Urinary bladder (tissue), 4 donors: Measurements from ENCODE around the gene BTBD2. TPM values are rescaled to one million over a fixed set of nuclear protein-coding genes. Genes with fewer than 3 reads are reported as not detected.
A peak's percentile ranks its signal among the peaks of the same experiment; 100 is the strongest.
"Not testable (repeated sequence)": the region's sequence is repeated elsewhere in the genome, so short reads cannot be mapped to it uniquely, and the experiment has no call there.

Experiments used
- DNase-seq: peaks from one replicate; pipeline ENCODE4 v3.0.0-alpha.2; 2015; ENCODE audit errors: extremely low spot score
- H3K27ac ChIP-seq: one replicate; pipeline ENCODE4 v1.5.1; 2013; ENCODE audit warnings: low read depth, mild to moderate bottlenecking, moderate library complexity
- H3K36me3 ChIP-seq: one replicate; pipeline ENCODE4 v1.6.1; 2013; ENCODE audit warnings: mild to moderate bottlenecking, moderate library complexity; ENCODE audit not compliant: insufficient read depth
- H3K4me1 ChIP-seq: one replicate; pipeline ENCODE4 v1.6.1; 2013; ENCODE audit warnings: mild to moderate bottlenecking, moderate library complexity; ENCODE audit not compliant: insufficient read depth
- H3K4me3 ChIP-seq: one replicate; pipeline ENCODE4 v1.5.1; 2013; ENCODE audit warnings: low read depth, low read length
- WGBS: extraction: QIAGEN DNeasy Blood & Tissue Kit; methylation state at CpG from one replicate; pipeline ENCODE4 v1.1.7; 2013; 5-methylcytosine and 5-hydroxymethylcytosine counted together
- polyA plus RNA-seq: library from polyadenylated mRNA; stranded (reverse); fragments of 200-250 nt; gene quantifications from one replicate; pipeline ENCODE4 v1.2.3, GENCODE V29; 2013
- total RNA-seq: library from RNA; depleted of rRNA; stranded (reverse); fragments of >200 nt; gene quantifications from one replicate; pipeline ENCODE4 v1.2.3, GENCODE V29; 2014
- donor health status: healthy with polysubstance abuse.
- donor health status: healthy.

The BTBD2 gene
- total and polyA plus RNA-seq, 2 donors = 38.0 to 83.0 TPM

GRCh38 chr19:2039089-2039958 lies 23.8 kb upstream of the BTBD2 start:
- Histone ChIP-seq H3K36me3 (peaks cover 6% of the 10 kb centered on the region), H3K4me3 (no peak overlapping the region), H3K4me1 (peaks cover 2% of the 10 kb centered on the region), H3K27ac (peak overlapping the region; percentile 45)
- 84% methylated on average over 30 of the region's 30 CpGs for WGBS
- DNase-seq = no peak

GRCh38 chr19:2038284-2039088 lies 23.0 kb upstream of the BTBD2 start:
- H3K4me1 ChIP-seq = peaks cover 2% of the 10 kb centered on the region
- peaks cover 6% of the 10 kb centered on the region for H3K36me3 ChIP-seq
- DNase-seq = no peak
- no peak overlapping the region for H3K27ac ChIP-seq
- WGBS = 90% methylated on average over 44 of the region's 44 CpGs
- H3K4me3 ChIP-seq = no peak overlapping the region

GRCh38 chr19:2037651-2038255 lies 22.2 kb upstream of the BTBD2 start:
- H3K4me3 ChIP-seq = no peak overlapping the region
- no peak for DNase-seq
- peaks cover 6% of the 10 kb centered on the region for H3K36me3 ChIP-seq
- 72% methylated on average over 24 of the region's 24 CpGs for WGBS
- no peak overlapping the region for H3K27ac ChIP-seq
- H3K4me1 ChIP-seq = peaks cover 2% of the 10 kb centered on the region

GRCh38 chr19:2036424-2036823 lies 20.9 kb upstream of the BTBD2 start:
- DNase-seq = no peak
- peaks cover 3% of the 10 kb centered on the region for H3K4me1 ChIP-seq
- H3K27ac ChIP-seq = no peak overlapping the region
- WGBS = 90% methylated on average over 8 of the region's 8 CpGs
- H3K36me3 ChIP-seq = peaks cover 6% of the 10 kb centered on the region
- no peak overlapping the region for H3K4me3 ChIP-seq

- DNase-seq = no peak
- Histone ChIP-seq H3K36me3 (peaks cover 6% of the 10 kb centered on the region), H3K4me1 (peaks cover 1% of the 10 kb centered on the region), H3K27ac (no peak overlapping the region), H3K4me3 (no peak overlapping the region)
- 76% methylated on average over 14 of the region's 14 CpGs for WGBS
Observed at GRCh38 chr19:2035590-2035991, 20.1 kb upstream of the BTBD2 start.

GRCh38 chr19:2034729-2035589 lies 19.4 kb upstream of the BTBD2 start:
- Histone ChIP-seq H3K36me3 (peaks cover 6% of the 10 kb centered on the region), H3K4me1 (peaks cover 1% of the 10 kb centered on the region), H3K4me3 (no peak overlapping the region), H3K27ac (no peak overlapping the region)
- DNase-seq = no peak
- WGBS = 41% methylated on average over 34 of the region's 34 CpGs

- 92% methylated on average over 15 of the region's 15 CpGs for WGBS
- not testable (repeated sequence) for H3K4me3 ChIP-seq, DNase-seq, H3K36me3 ChIP-seq, H3K27ac ChIP-seq, H3K4me1 ChIP-seq
Observed at GRCh38 chr19:2034253-2034652, 18.7 kb upstream of the BTBD2 start.

GRCh38 chr19:2033825-2034159 lies 18.3 kb upstream of the BTBD2 start:
- no peak overlapping the region for H3K4me3 ChIP-seq
- H3K27ac ChIP-seq = no peak overlapping the region
- H3K4me1 ChIP-seq = peaks cover 1% of the 10 kb centered on the region
- H3K36me3 ChIP-seq = peaks cover 2% of the 10 kb centered on the region
- no peak for DNase-seq
- 74% methylated on average over 9 of the region's 9 CpGs for whole genome bisulfite sequencing

- DNase-seq = no peak
- Histone ChIP-seq H3K27ac (peak overlapping the region; percentile 55), H3K4me1 (peaks cover 1% of the 10 kb centered on the region), H3K4me3 (no peak overlapping the region), H3K36me3 (peaks cover under 1% of the 10 kb centered on the region)
- 93% methylated on average over 6 of the region's 6 CpGs for WGBS
Observed at GRCh38 chr19:2033115-2033824, 17.8 kb upstream of the BTBD2 start.

- H3K36me3 ChIP-seq = no peaks in the 10 kb centered on the region
- DNase-seq = no peak
- H3K27ac ChIP-seq = peak overlapping the region; percentile 92
- 10% methylated on average over 19 of the region's 19 CpGs for WGBS
- H3K4me1 ChIP-seq = peaks cover 1% of the 10 kb centered on the region
- H3K4me3 ChIP-seq = no peak overlapping the region
Observed at GRCh38 chr19:2032296-2032941, 16.9 kb upstream of the BTBD2 start.

- H3K4me3 ChIP-seq = no peak overlapping the region
- 68% methylated on average over 9 of the region's 9 CpGs for WGBS
- peaks cover 1% of the 10 kb centered on the region for H3K4me1 ChIP-seq
- DNase-seq = no peak
- H3K27ac ChIP-seq = no peak overlapping the region
- H3K36me3 ChIP-seq = no peaks in the 10 kb centered on the region
Observed at GRCh38 chr19:2027361-2027760, 11.8 kb upstream of the BTBD2 start.

GRCh38 chr19:2026770-2027169 lies 11.3 kb upstream of the BTBD2 start:
- H3K27ac ChIP-seq = no peak overlapping the region
- H3K4me1 ChIP-seq = no peaks in the 10 kb centered on the region
- H3K4me3 ChIP-seq = no peak overlapping the region
- 90% methylated on average over 10 of the region's 10 CpGs for WGBS
- no peaks in the 10 kb centered on the region for H3K36me3 ChIP-seq
- no peak for DNase-seq
